Measurements from ENCODE around the gene B3GALNT1. TPM values are rescaled to one million over a fixed set of nuclear protein-coding genes. Genes with fewer than 3 reads are reported as not detected.

Gene B3GALNT1, protein sequence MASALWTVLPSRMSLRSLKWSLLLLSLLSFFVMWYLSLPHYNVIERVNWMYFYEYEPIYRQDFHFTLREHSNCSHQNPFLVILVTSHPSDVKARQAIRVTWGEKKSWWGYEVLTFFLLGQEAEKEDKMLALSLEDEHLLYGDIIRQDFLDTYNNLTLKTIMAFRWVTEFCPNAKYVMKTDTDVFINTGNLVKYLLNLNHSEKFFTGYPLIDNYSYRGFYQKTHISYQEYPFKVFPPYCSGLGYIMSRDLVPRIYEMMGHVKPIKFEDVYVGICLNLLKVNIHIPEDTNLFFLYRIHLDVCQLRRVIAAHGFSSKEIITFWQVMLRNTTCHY
- 10 to 100 TPM in 11 of 12 donors, not detected in 1; 17.4 to 31.3 (median 20.8) TPM for polyA plus RNA-seq (ENCODE audit: insufficient read length in 12 of 12)
- long read RNA-seq, donor 1, partial matches to known transcripts: 0 of 4 reads
- long read RNA-seq, donor 1, other reads (novel, unspliced or antisense): 0 of 4 reads
- long read RNA-seq, donor 2, partial matches to known transcripts: 0 of 6 reads
- long read RNA-seq, donor 2, other reads (novel, unspliced or antisense): 0 of 6 reads
- long read RNA-seq, donor 3, partial matches to known transcripts: 0 of 1 reads
- long read RNA-seq, donor 3, other reads (novel, unspliced or antisense): 0 of 1 reads
- long read RNA-seq, donor 4, partial matches to known transcripts: 0 of 1 reads
- long read RNA-seq, donor 4, other reads (novel, unspliced or antisense): 0 of 1 reads
- long read RNA-seq, donor 5, transcript B3GALNT1-201 (5 exons, 3,313 nt): major isoform, 5 of 7 reads
- long read RNA-seq, donor 5, partial matches to known transcripts: 0 of 7 reads
- long read RNA-seq, donor 5, other reads (novel, unspliced or antisense): 0 of 7 reads
- long read RNA-seq, donor 6, partial matches to known transcripts: 0 of 10 reads
- long read RNA-seq, donor 6, other reads (novel, unspliced or antisense): 0 of 10 reads
- long read RNA-seq, donor 7, partial matches to known transcripts: 0 of 2 reads
- long read RNA-seq, donor 7, other reads (novel, unspliced or antisense): 0 of 2 reads
- long read RNA-seq, donor 8, transcript B3GALNT1-201 (5 exons, 3,313 nt): major isoform, 5 of 6 reads
- long read RNA-seq, donor 8, partial matches to known transcripts: 0 of 6 reads
- long read RNA-seq, donor 8, other reads (novel, unspliced or antisense): 0 of 6 reads
- long read RNA-seq, donor 9, partial matches to known transcripts: 0 of 4 reads
- long read RNA-seq, donor 9, other reads (novel, unspliced or antisense): 0 of 4 reads
- long read RNA-seq, donor 10, partial matches to known transcripts: 0 of 5 reads
- long read RNA-seq, donor 10, other reads (novel, unspliced or antisense): 0 of 5 reads
- long read RNA-seq, donor 11, partial matches to known transcripts: 0 of 9 reads
- long read RNA-seq, donor 11, other reads (novel, unspliced or antisense): 0 of 9 reads

DNA sequence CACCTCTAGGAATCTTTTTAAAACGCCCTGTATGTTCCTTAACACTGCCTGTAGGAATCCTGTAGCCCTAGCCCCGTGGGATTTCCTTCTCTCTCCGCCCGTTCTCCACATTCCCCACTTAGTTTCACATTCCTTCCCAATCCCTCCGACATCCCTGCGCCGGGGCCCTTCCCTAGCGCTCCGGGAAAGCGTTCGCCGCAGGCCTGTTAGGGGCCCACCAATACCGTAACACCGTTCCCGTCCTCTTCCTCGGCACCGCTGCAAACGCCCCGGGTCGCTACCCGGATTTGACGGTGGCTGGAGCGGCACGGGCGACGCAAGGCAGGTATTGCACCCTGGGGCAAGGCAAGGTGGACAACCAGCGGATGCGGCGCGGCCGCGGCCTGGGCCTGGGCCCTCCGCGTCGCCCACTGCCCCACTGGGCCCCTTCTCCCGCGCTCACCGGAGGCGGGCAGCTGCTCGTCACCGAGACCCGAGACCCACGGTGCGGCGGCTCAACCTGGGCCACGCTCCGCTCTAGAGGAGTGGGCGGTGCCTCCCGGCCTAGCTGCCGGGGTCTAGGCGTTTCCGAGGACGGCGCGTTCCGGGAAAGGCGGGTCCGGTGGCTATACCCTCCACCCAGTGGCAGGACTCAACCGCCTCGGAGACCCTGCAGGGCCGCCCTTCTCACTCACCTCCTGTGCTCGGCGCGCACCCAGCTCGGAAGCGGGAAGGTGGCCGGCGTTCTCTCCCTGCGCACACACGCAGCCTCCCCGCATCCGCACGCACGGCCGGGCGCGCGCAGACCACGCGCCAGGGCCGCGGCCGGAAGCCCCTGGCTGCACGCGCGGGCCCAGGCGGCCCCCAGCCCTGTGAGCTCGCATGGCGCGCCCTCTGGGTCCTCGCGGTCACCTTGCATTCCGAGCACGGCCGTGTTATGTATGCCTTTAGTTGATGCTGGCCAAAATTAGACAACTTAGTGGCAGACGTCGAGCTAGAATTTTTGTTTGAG is at the start of gene B3GALNT1:
Gene B3GALNT1 (minus strand): TSS at position 789 of the 991 bp plus-strand sequence. CDS start 18,595 bp downstream, outside the sequence.
- DNase-seq: peak; percentile 73

DNA sequence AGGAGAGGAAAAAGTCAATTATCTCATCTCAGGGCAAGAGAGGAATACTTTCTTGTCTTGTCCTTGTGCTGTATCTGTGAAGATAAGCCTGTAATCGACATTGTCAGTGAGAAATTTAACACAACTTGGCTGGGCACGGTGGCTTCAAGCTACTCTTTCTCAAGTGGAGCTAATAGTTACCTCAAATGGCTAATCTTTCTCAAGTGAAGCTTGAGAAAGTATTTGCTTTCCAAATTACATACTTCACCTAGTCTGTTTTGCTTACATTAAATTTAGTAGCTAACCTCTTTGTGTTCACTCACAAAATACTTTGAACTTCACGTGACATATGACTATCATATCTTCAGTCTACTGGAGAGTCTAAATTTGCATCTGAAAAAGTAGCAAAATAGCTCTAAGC is 48.3 kb upstream of the B3GALNT1 start:
- DNase-seq: no peak

DNA sequence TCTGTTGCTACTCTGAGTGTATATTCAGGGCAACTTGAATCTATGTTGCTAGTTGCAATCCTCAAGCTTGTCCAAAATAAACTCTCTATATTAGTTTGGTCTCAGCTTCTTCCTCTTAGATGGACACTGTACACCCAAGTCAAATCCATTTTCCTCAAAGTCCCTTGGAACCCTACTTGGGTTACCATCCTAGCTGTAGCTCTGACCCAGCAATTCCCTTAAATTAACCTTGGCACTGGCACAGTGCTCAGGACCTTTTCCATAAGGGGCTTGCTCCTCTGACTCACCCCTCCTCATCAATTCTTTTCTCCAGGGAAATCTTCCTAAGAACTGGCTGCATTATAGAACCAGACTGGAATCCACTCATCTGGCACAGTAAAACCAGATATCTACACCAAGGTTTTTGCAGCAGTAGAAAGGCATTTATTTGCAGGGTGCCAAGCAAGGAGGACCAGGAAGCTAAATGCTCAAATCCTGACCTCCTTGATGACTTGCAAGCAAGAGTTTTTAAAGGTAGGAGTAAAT is 44.9 kb upstream of the B3GALNT1 start:
- no peak for DNase-seq

DNA sequence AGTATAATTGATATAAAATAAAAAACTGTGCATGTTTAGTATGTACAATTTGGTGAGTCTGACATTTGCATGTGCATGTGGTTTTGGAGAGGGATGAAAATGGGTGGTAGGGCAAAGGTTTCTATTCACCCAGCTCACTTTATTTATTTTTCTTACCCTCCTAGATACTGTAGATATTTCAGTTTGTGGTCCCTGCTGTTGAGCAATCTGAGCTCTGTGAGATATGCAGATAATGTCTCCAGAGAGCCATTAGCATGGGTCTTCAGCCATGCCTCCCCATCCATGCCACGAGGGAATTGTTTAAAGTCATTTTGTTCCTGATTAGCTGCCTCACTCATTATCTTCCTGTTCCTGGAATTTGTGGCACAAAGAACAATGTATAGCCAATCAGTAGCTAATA is 44.4 kb upstream of the B3GALNT1 start:
- no peak for DNase-seq

DNA sequence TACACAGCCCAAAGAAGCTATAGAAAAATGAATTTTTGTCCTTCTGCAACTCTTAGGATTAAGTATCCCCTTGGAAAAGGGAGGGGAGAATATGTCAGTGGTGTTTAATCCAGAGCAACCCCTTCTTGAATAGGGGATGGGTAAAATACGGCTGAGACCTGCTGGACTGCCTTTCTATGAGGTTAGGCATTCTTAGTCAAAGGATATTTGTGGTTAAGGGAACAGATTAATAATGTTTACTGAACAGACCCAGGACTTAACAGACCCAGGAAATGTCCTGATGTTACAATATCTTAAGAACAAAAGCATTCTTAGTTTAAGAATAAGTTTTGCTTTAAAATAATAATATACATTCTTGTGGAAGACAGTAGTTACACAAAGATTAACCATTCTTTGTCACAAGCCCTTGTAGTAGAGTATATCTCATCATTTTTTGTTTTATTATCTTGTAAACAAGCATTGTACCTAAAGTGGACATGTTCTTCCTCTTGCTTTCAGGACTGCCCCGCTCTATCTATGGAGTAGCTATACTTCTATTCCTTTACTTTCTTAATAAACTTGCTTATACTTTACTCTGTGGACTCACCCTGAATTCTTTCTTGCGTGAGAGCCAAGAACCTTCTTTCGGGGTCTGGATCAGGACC is 43.8 kb upstream of the B3GALNT1 start:
- no peak for DNase-seq

DNA sequence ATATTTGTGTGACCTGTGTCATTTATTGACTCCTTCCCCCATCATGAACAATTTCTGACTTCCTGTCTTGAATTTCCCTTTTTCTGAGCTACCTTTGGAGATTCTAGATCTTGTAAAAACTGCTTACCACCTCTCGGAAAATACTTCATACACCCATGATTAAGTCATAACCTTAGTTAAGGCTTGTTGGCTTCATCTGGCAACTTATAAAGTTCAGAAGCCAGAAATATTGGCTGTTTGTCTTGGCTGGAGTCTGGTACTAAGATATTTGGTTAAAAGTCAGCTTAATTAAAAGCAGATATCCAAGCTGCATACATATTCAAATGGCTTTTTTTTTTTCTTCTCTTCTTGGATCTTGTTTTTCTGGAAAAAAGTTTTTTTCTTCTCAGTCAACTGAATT is 37.3 kb upstream of the B3GALNT1 start:
- peak; percentile 2 for DNase-seq

DNA sequence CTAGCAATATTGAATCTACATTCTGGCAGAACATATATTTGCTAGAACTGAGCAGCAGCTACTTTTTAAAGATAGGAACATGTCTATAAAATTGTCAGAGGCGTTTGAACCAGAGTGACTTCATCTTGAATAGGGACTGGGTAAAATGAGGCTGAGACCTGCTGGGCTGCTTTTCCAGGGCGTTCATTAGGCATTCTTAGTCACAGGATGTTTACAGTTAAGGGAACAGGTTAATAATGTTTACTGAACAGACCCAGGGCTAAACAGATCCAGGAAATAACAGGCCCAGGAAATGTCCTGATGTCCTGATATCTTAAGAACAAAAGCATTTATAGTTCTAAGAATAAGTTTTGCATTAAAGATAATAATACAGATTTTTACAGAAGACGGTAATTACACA is 34.5 kb upstream of the B3GALNT1 start:
- DNase-seq: no peak

DNA sequence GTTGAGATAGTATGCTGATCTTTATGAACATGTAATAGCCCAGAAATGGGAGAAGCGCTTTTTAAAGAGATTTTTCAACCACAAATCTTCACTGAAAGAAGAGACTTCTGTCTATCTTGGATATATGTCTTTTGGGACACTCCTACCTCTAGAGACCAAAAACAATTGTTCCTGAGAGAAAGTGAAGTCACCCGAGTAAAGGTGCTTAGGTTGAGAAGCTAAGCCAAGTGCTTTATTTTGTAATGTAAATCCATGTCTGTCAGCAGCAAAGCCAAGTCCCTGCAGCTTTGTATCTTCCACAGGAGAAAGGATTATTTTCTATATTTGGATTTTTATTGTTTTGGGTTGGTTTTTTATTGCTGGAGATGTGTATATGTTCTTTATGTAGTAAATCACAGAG is 32.1 kb upstream of the B3GALNT1 start:
- DNase-seq: no peak

DNA sequence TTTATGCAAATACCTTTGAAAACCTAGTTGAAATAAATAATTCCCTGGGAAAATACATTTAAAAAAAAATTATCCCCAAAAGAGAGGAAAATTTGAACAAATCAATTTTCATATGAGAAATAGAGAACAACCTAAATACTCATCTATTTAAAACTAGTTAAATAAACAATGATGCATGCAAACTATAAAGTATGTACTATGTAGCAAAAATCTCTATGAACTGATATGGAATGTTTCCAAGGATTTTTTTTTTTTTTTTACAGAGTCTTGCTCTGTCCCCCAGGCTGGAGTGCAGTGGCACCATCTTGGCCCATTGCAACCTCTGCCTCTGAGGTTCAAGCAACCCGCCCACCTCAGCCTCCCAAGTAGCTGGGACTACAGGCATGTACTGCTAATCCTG is 27.2 kb upstream of the B3GALNT1 start:
- DNase-seq: no peak

DNA sequence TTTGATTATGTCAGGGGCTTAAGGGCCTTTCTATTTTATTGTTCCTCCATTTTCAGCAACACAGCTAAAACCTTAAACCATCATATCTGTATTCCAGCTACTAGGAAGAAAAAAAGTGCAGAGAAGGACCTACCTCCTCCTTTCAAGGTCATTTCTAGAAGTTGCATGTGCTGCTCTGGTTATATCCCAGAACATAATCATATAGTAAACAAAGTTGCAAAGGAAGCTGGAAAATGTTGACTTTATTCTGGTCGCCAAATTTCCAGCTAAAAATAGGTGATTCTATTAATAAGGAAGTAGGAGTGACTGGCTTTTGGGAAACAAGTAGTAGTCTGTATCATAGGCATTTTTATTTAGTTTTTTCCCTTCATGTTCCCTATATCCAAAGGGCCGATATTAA is 21.3 kb upstream of the B3GALNT1 start:
- DNase-seq: no peak

DNA sequence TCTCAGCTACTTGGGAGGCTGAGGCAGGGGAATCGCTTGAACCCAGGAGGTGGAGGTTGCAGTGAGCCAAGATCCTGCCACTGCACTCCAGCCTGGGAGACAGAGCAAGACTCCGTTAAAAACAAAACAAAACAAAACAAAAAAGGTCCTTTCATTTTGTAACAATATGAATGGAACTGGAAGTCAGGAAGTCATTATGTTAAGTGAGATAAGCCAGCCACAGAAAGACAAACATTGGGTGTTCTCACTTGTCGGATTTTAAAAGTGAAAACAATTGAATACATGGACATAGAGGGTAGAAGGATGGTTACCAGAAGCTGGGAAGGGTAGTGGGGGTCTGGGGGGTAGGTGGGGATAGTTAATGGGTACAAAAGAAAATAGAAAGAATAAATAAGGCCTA is 12.5 kb upstream of the B3GALNT1 start:
- DNase-seq: no peak

DNA sequence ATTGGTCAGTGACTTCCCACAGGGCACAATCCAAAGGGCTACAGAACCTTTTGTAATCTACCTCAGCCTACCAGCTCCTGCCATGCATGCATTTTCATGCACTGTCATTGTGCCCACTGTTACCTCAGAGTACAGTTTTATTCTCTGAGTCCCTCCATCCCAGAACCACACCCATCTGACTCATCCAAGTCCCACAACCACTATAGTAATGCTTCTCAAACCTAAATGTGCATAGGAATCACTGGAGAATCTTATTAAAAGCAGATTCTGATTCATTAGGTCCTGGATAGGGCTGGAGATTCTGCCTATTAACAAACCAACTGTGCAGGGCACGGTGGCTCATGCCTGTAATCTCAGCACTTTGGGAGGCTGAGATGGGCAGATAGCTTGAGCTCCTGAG is 3.7 kb upstream of the B3GALNT1 start:
- DNase-seq: no peak

DNA sequence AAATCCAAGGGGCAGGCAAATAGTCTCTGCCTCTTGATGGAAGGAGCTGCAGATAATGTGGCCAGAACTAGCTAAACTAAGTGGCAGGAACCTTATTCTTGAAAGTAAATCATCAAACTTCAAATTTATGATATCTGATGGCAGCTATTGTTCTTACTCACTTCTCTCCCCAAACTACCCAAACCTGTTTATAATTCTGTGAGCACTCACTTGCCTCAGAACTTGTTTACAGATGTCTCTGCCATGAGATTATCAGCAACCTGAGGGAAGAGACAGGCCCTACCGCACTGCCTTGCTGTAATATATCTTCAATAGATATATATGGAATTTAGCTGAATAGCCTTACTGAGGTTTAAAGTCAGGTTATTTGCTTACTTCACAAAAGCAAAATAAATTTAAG is 2.2 kb upstream of the B3GALNT1 start:
- no peak for DNase-seq

DNA sequence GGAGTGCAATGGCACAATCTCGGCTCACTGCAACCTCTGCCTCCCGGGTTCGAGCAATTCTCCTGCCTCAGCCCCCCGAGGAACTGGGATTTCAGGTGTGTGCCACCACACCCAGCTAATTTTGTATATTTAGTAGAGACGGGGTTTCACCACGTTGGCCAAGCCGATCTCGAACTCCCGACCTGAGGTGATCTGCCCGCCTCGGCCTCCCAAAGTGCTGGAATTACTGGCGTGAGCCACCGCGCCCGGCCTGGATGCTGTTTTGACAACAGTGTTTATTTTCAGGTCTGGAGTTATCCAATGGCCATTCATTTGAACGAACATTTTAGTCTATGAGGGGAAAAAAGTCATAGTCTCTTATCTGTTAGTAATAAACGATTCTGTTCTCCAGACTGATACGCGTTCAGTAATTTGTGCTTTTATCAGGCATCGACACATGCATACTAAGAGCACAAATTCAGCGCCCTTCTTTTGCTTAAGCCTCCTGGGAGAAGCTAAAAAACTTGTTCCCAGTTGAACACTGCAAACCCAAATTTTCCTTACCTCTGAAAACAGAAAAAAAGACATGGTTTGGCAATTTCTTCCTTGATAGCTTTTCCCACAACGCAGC is 1.3 kb downstream of the B3GALNT1 start:
- no peak for DNase-seq

DNA sequence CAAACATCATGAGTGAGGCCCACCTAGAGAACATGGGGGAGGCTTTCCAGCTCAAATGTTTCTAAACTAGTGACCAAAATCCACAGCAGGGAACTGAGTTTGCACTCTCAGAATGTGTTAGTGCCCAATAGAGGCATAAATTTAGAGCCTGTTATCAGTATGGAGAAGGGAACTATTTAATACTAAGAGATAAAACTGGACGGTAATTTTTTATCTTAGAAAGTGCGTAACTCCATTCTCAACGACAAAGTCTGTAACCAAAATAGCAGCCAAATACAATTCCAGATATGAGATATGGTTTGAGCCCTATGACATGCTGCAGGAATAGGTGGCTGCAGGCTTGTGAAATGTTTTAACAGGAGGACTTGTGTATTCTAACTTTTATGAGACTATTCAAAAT is 3.5 kb downstream of the B3GALNT1 start:
- DNase-seq: no peak

DNA sequence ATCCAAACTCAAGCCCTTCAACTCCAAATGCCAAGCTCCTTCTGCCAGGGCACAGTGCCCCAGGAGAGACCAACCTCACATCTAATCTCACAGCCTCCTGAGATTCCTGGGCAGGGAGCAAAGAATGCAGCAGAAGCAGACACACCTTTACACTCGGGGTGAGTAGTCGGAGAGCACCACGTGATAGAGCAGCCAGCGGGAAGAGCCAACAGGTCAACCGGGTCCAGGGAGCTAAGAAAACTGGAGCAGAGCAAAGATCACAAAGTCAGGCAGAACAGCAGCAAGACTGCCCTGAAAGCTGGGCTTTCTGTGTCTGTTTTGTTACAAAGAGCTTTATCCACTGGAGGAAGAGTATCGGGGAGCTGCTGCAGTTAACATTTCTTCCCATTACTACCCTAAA is 4.2 kb downstream of the B3GALNT1 start:
- DNase-seq: no peak

DNA sequence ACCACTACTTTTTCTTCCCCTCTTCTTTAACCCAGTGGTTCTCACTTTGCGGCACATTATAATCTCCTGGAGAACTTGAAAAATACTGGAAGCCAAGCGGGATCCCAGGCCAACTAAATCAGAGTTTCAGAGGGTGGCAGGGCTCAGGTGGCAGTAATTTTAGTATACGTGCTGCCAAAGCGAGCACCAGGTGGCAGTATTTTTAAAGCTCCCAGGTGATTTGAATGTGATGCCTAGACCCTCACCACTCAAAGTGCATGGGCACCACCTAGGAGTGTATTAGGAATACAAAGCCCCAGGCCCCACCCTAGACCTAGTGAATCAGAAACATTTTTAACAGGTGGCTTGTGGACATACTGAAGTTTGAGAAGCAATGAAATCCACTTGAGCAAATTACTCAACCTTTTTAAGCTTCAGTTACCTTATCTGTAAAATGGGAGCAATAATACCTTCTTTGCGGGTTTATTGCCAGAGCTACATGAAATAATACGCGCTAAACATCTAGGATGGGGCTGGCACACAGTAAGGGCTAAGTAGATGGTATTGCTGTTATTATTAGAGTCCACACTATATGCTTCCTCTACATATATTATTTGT is 8.3 kb downstream of the B3GALNT1 start:
- no peak for DNase-seq

DNA sequence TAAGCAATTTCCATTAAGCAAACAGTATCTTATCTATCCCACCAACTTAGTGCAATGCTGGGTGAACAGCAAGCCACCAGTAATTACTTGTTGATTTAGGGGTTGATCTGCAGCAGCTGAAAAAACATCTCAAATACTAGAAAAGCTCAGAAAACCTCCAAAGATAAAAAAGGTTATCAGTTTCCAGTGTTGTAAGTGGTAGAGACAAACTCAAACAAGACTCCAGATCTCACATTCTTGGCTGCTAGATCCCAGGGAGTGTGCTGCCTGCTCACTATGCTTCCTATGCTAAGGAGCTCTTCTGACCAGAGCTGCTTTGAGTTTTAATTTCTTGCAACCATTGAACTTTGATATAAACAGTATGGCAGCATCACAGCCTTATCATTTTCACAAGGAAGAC is 11.3 kb downstream of the B3GALNT1 start:
- no peak for DNase-seq

DNA sequence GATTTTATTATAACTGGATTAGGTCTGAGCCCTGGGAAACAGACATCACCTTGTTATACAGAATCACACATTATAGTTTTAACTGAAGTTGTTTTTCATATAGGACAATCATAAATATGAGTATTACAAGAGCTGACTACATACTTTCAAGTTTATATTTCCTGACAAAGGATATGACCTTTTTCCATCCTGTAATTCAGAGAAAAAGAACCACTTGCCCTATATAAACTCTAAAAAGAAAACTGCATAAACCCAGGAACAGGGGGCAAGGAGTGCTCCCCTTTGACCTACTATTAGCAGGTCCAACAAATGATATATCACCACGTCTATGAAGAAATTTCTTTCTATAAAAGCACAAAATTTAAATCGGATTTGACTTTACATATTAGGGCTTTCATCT is 20.9 kb downstream of the B3GALNT1 start:
- no peak for DNase-seq
